Erythroblast (primary cell): ENCODE data around the gene APRT.

Experiments
- GATA1 ChIP-seq: IDR thresholded peaks from 2 replicates; pipeline ENCODE4 v1.6.1; 2011; ENCODE audit warnings: low read depth, mild to moderate bottlenecking, control low read depth, low read length, moderate library complexity
- POLR2A ChIP-seq: IDR thresholded peaks from 2 replicates; pipeline ENCODE4 v1.6.1; 2011; ENCODE audit warnings: mild to moderate bottlenecking, low read length

DNA sequence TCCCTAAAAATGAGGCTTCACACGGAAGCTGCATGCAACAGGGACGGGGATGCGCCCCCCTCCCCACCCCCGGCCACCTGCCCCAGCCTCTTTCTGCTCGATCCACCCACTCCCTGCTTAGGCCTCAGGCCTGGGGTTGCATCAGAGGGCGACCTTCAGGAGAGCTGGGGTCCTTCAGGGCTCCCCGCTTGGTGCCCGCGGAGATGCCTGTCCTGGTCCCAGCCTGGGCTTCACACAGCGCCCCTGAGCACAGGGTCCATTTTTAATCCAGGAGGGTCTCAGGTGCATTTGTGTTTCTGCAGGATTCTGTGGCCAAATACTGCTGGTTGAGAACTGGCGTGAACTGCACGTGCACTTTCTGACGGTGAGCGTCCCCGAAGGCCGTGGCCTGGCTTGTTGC is 7.4 kb upstream of the APRT start:
- TF ChIP-seq POLR2A (no peak), GATA1 (no peak)
